Endothelial cell (in vitro differentiated cells): ENCODE measurements around the gene TEPSIN. TPM values are rescaled to one million over a fixed set of nuclear protein-coding genes. Genes with fewer than 3 reads are reported as not detected.

Experiments
- DNase-seq: peaks from one replicate; pipeline ENCODE4 v3.0.0; 2021; ENCODE audit warnings: low spot score
- H3K27ac Mint-ChIP-seq: one replicate; pipeline ENCODE4 v1.8.0; 2021; ENCODE audit warnings: mixed read lengths, inconsistent platforms; ENCODE audit not compliant: unreplicated experiment
- H3K27me3 Mint-ChIP-seq: one replicate; pipeline ENCODE4 v1.8.0; 2021; ENCODE audit warnings: mild to moderate bottlenecking, moderate library complexity, mixed read lengths, inconsistent platforms; ENCODE audit not compliant: unreplicated experiment
- H3K36me3 Mint-ChIP-seq: one replicate; pipeline ENCODE4 v1.8.0; 2021; ENCODE audit warnings: mild to moderate bottlenecking, low read depth, mixed read lengths, inconsistent platforms; ENCODE audit not compliant: unreplicated experiment
- H3K4me1 Mint-ChIP-seq: one replicate; pipeline ENCODE4 v1.8.0; 2021; ENCODE audit warnings: mild to moderate bottlenecking, mixed read lengths, inconsistent platforms; ENCODE audit not compliant: unreplicated experiment
- H3K4me3 Mint-ChIP-seq: one replicate; pipeline ENCODE4 v1.8.0; 2021; ENCODE audit warnings: mild to moderate bottlenecking, mixed read lengths, inconsistent platforms; ENCODE audit not compliant: unreplicated experiment
- H3K9me3 Mint-ChIP-seq: one replicate; pipeline ENCODE4 v1.8.0; 2021; ENCODE audit warnings: mixed read lengths, inconsistent platforms; ENCODE audit not compliant: unreplicated experiment
- CTCF ChIP-seq: fragments of 200-600 bp; sonication (generic); IDR thresholded peaks from one replicate; pipeline ENCODE4 v1.5.0; 2021; ENCODE audit warnings: antibody characterized with exemption; ENCODE audit not compliant: unreplicated experiment
- total RNA-seq: library from RNA; stranded (reverse); fragmentation: NEBNext Ultra II Directional; extraction: Animal tissue kit (Norgen Biotek cat#: 25700); gene quantifications from one replicate; pipeline ENCODE4 v1.2.1, GENCODE V29; 2021; ENCODE audit not compliant: unreplicated experiment

TEPSIN gene
- total RNA-seq, 1 donor from 2014 or later: 43.8 TPM

GRCh38 chr17:81279278-81280275 lies 40.7 kb upstream of the TEPSIN start:
- no peaks in the 10 kb centered on the region for H3K9me3 Mint-ChIP-seq
- no peaks in the 10 kb centered on the region for H3K27me3 Mint-ChIP-seq
- H3K4me1 Mint-ChIP-seq: peaks cover 4% of the 10 kb centered on the region
- TF ChIP-seq CTCF: no peak
- no peak for DNase-seq
- peak overlapping the region; percentile 8 for H3K4me3 Mint-ChIP-seq
- H3K27ac Mint-ChIP-seq: no peak overlapping the region
- peaks cover 15% of the 10 kb centered on the region for H3K36me3 Mint-ChIP-seq

- peaks cover 15% of the 10 kb centered on the region for H3K36me3 Mint-ChIP-seq
- no peaks in the 10 kb centered on the region for H3K4me1 Mint-ChIP-seq
- no peaks in the 10 kb centered on the region for H3K9me3 Mint-ChIP-seq
- no peak overlapping the region for H3K27ac Mint-ChIP-seq
- TF ChIP-seq CTCF: no peak
- H3K27me3 Mint-ChIP-seq: no peaks in the 10 kb centered on the region
- no peak overlapping the region for H3K4me3 Mint-ChIP-seq
- DNase-seq: no peak
These were observed 40.0 kb upstream of the TEPSIN start for GRCh38 chr17:81278831-81279230.

- Mint-ChIP-seq H3K27ac (no peak overlapping the region), H3K4me1 (no peaks in the 10 kb centered on the region), H3K36me3 (peaks cover 21% of the 10 kb centered on the region), H3K9me3 (no peaks in the 10 kb centered on the region), H3K4me3 (no peak overlapping the region), H3K27me3 (peaks cover 2% of the 10 kb centered on the region)
- TF ChIP-seq CTCF: no peak
- DNase-seq: no peak
These were observed 39.3 kb upstream of the TEPSIN start for GRCh38 chr17:81277946-81278693.

GRCh38 chr17:81277421-81277820 lies 38.6 kb upstream of the TEPSIN start:
- Mint-ChIP-seq H3K27ac (no peak overlapping the region), H3K36me3 (peaks cover 28% of the 10 kb centered on the region), H3K4me3 (no peak overlapping the region), H3K4me1 (no peaks in the 10 kb centered on the region), H3K9me3 (no peaks in the 10 kb centered on the region), H3K27me3 (peaks cover 4% of the 10 kb centered on the region)
- no peak for DNase-seq
- no peak for TF ChIP-seq CTCF
